ENCODE measurements around the gene ARHGAP9.
A peak's percentile ranks its signal among the peaks of the same experiment; 100 is the strongest.

ARHGAP9 gene

DNA sequence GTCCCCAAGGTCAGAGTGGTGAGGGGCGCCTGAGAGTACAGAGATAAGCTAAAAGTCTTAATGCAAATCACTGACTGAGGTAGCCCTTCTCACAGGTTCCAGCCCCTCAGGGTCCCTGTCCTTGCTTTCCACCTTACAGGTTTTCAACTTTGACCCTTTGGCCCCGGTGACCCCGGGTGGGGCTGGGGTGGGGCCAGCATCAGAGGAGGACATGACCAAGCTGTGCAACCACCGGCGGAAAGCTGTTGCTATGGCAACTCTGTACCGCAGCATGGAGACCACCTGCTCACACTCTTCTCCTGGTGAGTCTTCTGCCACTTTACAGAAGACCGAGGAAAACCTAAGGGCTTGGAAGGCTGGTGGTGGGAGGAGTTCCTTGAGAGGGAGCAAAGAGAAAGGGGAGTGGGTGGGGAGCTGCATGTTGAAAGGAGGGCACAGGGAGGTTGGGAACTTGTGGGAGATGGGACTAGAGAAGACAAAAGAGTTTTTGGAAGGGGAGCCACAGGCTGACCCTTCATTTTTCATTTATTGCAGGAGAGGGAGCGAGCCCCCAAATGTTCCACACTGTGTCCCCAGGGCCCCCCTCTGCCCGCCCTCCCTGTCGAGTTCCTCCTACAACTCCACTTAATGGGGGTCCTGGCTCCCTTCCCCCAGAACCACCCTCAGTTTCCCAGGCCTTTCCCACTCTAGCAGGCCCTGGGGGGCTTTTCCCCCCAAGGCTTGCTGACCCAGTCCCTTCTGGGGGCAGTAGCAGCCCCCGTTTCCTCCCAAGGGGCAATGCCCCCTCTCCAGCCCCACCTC lies 45.3 kb upstream of the ARHGAP9 start:
- no peak overlapping the region for H3K4me3 ChIP-seq (ENCODE audit: control insufficient read depth, low read depth, low read length)
- TF ChIP-seq, protein P1, sequence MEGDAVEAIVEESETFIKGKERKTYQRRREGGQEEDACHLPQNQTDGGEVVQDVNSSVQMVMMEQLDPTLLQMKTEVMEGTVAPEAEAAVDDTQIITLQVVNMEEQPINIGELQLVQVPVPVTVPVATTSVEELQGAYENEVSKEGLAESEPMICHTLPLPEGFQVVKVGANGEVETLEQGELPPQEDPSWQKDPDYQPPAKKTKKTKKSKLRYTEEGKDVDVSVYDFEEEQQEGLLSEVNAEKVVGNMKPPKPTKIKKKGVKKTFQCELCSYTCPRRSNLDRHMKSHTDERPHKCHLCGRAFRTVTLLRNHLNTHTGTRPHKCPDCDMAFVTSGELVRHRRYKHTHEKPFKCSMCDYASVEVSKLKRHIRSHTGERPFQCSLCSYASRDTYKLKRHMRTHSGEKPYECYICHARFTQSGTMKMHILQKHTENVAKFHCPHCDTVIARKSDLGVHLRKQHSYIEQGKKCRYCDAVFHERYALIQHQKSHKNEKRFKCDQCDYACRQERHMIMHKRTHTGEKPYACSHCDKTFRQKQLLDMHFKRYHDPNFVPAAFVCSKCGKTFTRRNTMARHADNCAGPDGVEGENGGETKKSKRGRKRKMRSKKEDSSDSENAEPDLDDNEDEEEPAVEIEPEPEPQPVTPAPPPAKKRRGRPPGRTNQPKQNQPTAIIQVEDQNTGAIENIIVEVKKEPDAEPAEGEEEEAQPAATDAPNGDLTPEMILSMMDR (IDR thresholded peaks at IDR 0.05; ENCODE audit: control insufficient read depth, insufficient read depth, low read depth, low read length, missing control alignments), result no peak
- DNase-seq (ENCODE audit: low read depth), result no peak

DNA sequence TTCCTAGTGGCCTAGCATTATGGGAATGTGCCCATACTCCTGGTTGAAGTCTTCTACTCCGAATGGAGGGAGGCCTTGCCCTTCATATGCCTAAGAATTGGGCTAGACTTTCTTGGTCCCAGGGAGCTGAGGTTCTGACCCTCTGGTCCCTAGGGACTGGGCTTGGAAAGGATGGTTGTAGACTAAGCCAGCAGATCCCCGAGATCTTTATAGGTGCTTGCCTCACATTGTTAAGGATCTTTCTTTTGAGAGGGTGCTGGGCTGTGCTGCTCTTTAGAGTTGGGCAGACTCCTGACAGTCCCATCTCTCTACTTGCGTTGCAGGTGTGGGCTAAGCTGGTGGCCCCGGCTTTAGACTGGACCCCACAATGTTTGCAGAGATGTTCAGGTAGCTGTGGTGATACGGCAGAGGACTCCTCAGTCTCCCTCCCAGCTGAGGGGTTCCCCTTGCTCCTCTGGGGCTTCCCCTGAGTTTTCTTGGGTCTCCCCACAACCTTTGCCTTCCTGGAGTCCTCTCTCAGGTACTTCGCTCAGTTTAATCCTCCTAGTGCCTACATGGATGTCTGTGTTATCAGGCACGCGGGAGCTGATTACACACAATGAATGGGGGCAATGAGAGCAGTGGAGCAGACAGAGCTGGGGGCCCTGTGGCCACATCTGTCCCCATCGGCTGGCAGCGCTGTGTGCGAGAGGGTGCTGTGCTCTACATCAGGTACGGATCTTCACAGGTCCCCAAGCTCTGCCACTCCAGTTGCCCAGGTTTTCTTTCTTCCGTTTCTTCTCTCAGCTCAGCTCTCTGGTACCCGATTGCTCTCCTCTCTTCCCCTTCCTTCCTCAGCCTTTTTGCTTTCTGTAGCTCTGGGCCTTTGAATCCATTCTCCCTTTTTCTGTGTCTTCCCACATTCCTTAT lies 44.3 kb upstream of the ARHGAP9 start:
- DNase-seq (ENCODE audit: low read depth), result no peak
- peak overlapping the region; percentile 94 for H3K4me3 ChIP-seq (ENCODE audit: control insufficient read depth, low read depth, low read length)
- TF ChIP-seq, protein P1 (IDR thresholded peaks at IDR 0.05; ENCODE audit: control insufficient read depth, insufficient read depth, low read depth, low read length, missing control alignments), result no peak

DNA sequence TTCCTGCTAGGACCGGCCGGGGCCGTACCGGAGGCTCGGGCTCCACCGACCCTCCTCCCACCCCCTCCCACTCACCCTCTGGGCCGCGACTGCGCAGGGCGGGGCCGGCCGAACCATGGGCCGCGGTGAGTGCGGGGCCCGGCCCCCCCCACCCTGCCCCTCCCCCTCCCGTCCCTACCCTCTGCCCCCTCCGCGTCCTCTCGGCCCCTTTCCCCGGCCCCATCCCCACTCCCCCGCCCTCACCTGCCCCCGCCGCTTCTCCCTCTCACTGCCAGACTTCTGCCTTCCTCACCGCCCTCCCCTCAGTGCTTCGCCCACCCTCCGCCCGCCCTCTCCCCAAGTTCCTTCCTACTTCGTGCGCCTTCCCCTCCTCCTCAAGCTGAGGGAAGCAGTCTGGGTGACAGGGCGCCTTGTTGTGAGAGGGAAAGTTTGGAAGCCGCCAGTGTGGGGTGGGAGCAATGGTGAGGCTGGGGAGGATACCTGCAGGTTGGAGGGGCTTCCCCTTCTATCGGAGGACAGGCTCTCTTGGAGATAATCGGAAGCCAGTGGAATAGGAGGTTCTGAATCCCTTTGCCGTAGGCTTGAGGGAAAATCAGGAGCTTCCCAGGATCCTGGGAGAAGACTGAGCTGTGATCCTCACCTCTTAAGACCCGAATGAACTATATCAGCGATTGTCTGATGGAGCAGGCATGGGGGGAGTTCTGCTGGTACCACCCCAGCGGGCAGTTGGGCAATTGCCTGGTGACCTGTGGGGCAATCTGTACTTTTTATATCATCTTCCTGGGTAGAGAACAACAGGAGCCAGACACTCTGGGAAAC lies 43.4 kb upstream of the ARHGAP9 start:
- peak overlapping the region; percentile 94 for H3K4me3 ChIP-seq (ENCODE audit: control insufficient read depth, low read depth, low read length)
- TF ChIP-seq, protein P1 (IDR thresholded peaks at IDR 0.05; ENCODE audit: control insufficient read depth, insufficient read depth, low read depth, low read length, missing control alignments), result no peak
- no peak for DNase-seq (ENCODE audit: low read depth)

DNA sequence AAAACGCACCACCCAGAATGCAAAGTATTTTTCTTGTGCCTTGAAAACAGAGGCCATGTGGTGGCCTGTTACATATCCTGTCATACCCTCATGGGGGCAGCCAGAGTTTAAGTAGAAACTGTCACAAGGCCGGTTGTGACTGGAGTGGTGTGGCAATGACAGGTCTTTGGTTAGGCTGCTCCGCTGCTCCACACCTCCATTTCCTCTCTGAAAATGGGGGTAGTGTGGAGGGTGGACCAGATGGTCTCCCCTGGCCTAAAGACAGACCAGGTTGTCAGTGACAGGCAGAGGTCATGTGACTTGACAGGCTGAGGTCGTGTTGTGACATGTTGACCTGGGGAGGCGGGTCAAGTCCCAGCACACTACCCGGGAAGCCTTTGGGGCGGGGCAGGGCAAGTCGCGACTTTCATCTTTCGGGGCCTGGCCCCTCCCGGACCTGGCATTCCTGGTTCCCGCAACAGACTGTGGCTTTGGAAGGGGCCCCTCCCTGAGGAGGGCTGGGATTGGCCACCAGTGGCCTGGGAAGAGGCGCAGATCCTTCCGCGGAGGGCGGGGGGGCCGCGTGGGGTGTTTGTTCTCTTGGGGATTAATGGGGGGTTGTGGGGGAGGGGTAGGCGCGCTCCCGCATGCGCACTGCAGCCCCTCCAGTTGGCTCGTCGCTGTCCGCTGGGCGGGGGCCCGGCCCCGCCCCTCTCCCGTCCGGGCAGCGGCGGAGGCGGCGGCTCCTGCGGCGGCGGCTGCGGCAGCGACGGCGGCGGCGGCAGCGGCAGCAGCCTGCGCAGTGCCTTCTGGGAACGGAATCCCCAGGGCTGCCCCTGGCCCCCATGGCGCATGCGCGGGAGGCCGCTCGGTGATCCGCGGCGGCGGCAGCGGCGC lies 42.6 kb upstream of the ARHGAP9 start, which contains the start of gene MBD6:
TSS of gene MBD6 (plus strand) at position 814 of the 876 bp plus-strand sequence. CDS start 1,480 bp downstream, outside the sequence.
- H3K4me3 ChIP-seq (ENCODE audit: control insufficient read depth, low read depth, low read length), result peak within 1 kb of the TSS; percentile 94
- TF ChIP-seq, protein P1 (IDR thresholded peaks at IDR 0.05; ENCODE audit: control insufficient read depth, insufficient read depth, low read depth, low read length, missing control alignments), result no peak
- DNase-seq (ENCODE audit: low read depth), result peak; percentile 80

DNA sequence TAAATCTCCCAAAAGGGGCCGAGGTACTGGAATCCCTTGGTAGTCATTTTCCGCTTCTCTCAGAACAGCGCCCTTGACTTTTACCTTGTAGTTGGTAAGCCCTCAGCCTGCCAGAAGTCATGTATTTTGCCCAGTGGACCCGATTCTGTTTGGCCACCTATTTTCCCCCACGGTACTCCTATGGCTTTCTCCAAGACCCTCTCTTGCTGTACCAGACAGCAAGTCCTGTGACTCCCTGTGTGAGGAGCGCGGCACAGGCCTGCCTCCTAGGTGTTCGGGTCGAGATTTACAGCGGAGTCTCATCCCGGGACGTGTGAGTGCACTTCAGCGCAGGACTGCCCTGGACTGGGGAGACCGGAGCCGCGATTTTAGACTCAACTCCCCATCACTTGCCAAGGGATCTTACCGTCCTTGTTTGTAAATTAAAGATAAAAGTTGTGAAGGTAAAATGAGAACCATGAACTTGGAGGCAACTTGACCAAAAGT lies 41.9 kb upstream of the ARHGAP9 start:
- H3K4me3 ChIP-seq (ENCODE audit: control insufficient read depth, low read depth, low read length), result no peak overlapping the region
- TF ChIP-seq, protein P1 (IDR thresholded peaks at IDR 0.05; ENCODE audit: control insufficient read depth, insufficient read depth, low read depth, low read length, missing control alignments), result no peak
- DNase-seq (ENCODE audit: low read depth), result no peak
